HFF-Myc (cell line): ENCODE data around the gene MYPN.

Experiments
- DNase-seq: peaks from one replicate; pipeline ENCODE4 v3.0.0-alpha.2; 2011; ENCODE audit warnings: low read depth; ENCODE audit errors: extremely low read depth
- H3K4me3 ChIP-seq: replicated peaks from 2 replicates; pipeline ENCODE4 v1.5.1; 2011; ENCODE audit warnings: low read depth, mild to moderate bottlenecking, control low read depth, low read length
- CTCF ChIP-seq: IDR thresholded peaks from 2 replicates; pipeline ENCODE4 v1.5.1; 2012; ENCODE audit warnings: mild to moderate bottlenecking, low read depth, low read length, control low read depth; ENCODE audit errors: missing control alignments

MYPN gene

GRCh38 chr10:68125772-68126171 lies 16.5 kb downstream of the MYPN start:
- no peak for DNase-seq
- no peak for TF ChIP-seq CTCF
- no peak overlapping the region for H3K4me3 ChIP-seq

DNA sequence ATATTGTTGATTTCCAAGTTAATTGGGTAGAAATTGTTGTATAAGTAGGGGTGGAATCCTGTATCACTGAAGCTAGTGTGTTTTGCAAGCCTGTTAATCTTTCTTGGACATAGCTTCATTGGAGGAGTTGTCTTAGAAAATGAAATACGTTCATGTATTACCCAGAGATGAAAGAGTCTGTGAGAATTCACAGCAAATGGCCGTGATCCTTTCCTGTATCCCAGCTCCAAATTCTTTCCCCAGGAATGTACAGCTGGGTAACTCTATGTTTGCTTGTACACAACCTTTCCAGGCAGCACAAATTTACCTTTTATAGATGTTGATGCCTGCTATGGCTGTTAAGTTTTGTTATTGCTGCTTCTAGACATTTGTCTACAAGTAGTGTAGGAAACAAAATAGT lies 18.7 kb downstream of the MYPN start:
- no peak overlapping the region for H3K4me3 ChIP-seq
- DNase-seq, result no peak
- no peak for TF ChIP-seq CTCF

- H3K4me3 ChIP-seq, result no peak overlapping the region
- no peak for TF ChIP-seq CTCF
- no peak for DNase-seq
Observed at GRCh38 chr10:68132391-68132790, 23.1 kb downstream of the MYPN start.

- no peak for DNase-seq
- H3K4me3 ChIP-seq, result no peak overlapping the region
- TF ChIP-seq CTCF, result no peak
Observed at GRCh38 chr10:68133523-68133922, 24.2 kb downstream of the MYPN start.

GRCh38 chr10:68135362-68135761 lies 26.1 kb downstream of the MYPN start:
- no peak overlapping the region for H3K4me3 ChIP-seq
- no peak for DNase-seq
- no peak for TF ChIP-seq CTCF

GRCh38 chr10:68135922-68136792 lies 26.9 kb downstream of the MYPN start:
- peak; percentile 53 for DNase-seq
- no peak for TF ChIP-seq CTCF
- H3K4me3 ChIP-seq, result 0 out of 2 replicates have a peak overlapping the region, but pooled peaks have one; percentile 0
